ENCODE measurements around the gene ORC5.
"Not testable (repeated sequence)": the region's sequence is repeated elsewhere in the genome, so short reads cannot be mapped to it uniquely, and the experiment has no call there.

The ORC5 gene

GRCh38 chr7:104185346-104185745 lies 22.5 kb downstream of the ORC5 start:
- no peak for DNase-seq (ENCODE audit: low spot score)

GRCh38 chr7:104179178-104179577 lies 28.6 kb downstream of the ORC5 start:
- DNase-seq (ENCODE audit: low spot score) = peak; percentile 48

GRCh38 chr7:104177565-104178083 lies 30.2 kb downstream of the ORC5 start:
- DNase-seq (ENCODE audit: low spot score) = not testable (repeated sequence)

- no peak for DNase-seq (ENCODE audit: low spot score)
Observed at GRCh38 chr7:104176332-104176731, 31.5 kb downstream of the ORC5 start.

GRCh38 chr7:104175361-104175984 lies 32.3 kb downstream of the ORC5 start:
- DNase-seq (ENCODE audit: low spot score) = no peak

GRCh38 chr7:104174798-104175197 lies 33.0 kb downstream of the ORC5 start:
- no peak for DNase-seq (ENCODE audit: low spot score)

- DNase-seq (ENCODE audit: low spot score) = no peak
Observed at GRCh38 chr7:104162081-104162480, 45.7 kb downstream of the ORC5 start.

- DNase-seq (ENCODE audit: low spot score) = no peak
Observed at GRCh38 chr7:104161244-104161643, 46.6 kb downstream of the ORC5 start.

- peak; percentile 59 for DNase-seq (ENCODE audit: low spot score)
Observed at GRCh38 chr7:104160375-104160774, 47.4 kb downstream of the ORC5 start.

- peak; percentile 66 for DNase-seq (ENCODE audit: low spot score)
Observed at GRCh38 chr7:104156842-104157277, 51.0 kb downstream of the ORC5 start.

GRCh38 chr7:104153287-104153686 lies 54.5 kb downstream of the ORC5 start:
- DNase-seq (ENCODE audit: low spot score) = no peak

GRCh38 chr7:104152468-104152867 lies 55.3 kb downstream of the ORC5 start:
- no peak for DNase-seq (ENCODE audit: low spot score)

- DNase-seq (ENCODE audit: low spot score) = no peak
Observed at GRCh38 chr7:104150470-104150869, 57.3 kb downstream of the ORC5 start.

- DNase-seq (ENCODE audit: low spot score) = no peak
Observed at GRCh38 chr7:104149822-104150221, 58.0 kb downstream of the ORC5 start.

- no peak for DNase-seq (ENCODE audit: low spot score)
Observed at GRCh38 chr7:104142147-104142546, 65.7 kb downstream of the ORC5 start.

GRCh38 chr7:104137971-104138370 lies 69.8 kb downstream of the ORC5 start:
- DNase-seq (ENCODE audit: low spot score) = peak; percentile 45

GRCh38 chr7:104137511-104137910 lies 70.3 kb downstream of the ORC5 start:
- DNase-seq (ENCODE audit: low spot score) = no peak

- DNase-seq (ENCODE audit: low spot score) = no peak
Observed at GRCh38 chr7:104136981-104137380, 70.8 kb downstream of the ORC5 start.

GRCh38 chr7:104136561-104136960 lies 71.3 kb downstream of the ORC5 start:
- no peak for DNase-seq (ENCODE audit: low spot score)

- DNase-seq (ENCODE audit: low spot score) = no peak
Observed at GRCh38 chr7:104135760-104136558, 71.9 kb downstream of the ORC5 start.

- DNase-seq (ENCODE audit: low spot score) = no peak
Observed at GRCh38 chr7:104133238-104133637, 74.6 kb downstream of the ORC5 start.

GRCh38 chr7:104130726-104131125 lies 77.1 kb downstream of the ORC5 start:
- no peak for DNase-seq (ENCODE audit: low spot score)

GRCh38 chr7:104127204-104127603 lies 80.6 kb downstream of the ORC5 start:
- no peak for DNase-seq (ENCODE audit: low spot score)
